Activated effector memory CD4-positive, alpha-beta T cell treated with Interleukin-2 at 50 U/mL for 16 hours (primary cell): Measurements from ENCODE around the gene KRTAP5-4.
A peak's percentile ranks its signal among the peaks of the same experiment; 100 is the strongest.
"Not testable (repeated sequence)": the region's sequence is repeated elsewhere in the genome, so short reads cannot be mapped to it uniquely, and the experiment has no call there.

Source experiments
- DNase-seq: peaks from one replicate; pipeline ENCODE4 v3.0.0-alpha.2; 2020

Gene KRTAP5-4

GRCh38 chr11:1636291-1636950, 14.5 kb upstream of the KRTAP5-4 start:
- DNase-seq: no peak

DNA sequence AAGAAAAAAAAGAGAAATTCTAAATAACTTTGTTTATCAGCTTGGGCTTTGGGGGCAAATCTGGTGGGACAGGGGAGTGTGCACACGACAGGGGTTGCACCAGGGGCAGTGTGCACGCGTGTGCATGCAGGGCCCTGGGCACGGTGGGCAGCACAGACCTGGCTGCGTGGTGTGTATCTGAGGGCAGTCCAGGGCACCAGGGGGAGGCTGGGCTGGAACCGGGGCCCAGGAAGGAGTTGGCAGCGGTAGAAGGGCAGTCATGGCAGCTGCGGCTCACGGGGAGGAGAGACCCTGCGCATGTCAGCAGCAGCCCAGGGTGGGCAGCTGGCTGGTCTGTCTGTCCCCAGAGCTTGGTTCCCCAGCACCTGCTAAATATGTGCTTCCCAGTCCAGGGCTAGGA, 11.9 kb upstream of the KRTAP5-4 start:
- no peak for DNase-seq

GRCh38 chr11:1632053-1632714, 10.2 kb upstream of the KRTAP5-4 start:
- no peak for DNase-seq

DNA sequence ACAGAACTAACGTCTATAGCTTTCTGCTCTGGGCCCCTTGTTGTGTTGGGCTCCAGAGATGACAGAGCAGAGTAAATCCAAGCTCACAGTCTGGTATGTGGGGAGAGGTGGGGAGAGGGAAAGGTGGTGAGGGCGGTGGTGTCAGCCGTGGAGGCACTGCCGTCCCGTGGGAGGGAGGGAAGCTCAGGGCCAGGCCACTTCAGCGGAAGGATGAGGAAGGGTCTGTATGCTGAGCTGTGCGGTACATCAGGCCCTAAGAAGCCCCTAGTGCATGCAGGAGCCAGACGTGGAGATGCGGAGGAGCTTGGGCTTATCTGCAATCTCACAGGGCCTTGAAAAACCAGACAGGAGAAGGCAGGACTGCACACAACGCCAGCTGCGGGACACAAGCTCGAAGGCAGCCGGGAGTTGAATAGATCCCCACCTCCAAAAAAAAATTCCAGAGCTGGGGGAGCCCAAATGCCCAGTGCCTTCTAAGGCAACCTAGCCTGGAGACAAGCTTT, 9.2 kb upstream of the KRTAP5-4 start:
- DNase-seq: no peak

DNA sequence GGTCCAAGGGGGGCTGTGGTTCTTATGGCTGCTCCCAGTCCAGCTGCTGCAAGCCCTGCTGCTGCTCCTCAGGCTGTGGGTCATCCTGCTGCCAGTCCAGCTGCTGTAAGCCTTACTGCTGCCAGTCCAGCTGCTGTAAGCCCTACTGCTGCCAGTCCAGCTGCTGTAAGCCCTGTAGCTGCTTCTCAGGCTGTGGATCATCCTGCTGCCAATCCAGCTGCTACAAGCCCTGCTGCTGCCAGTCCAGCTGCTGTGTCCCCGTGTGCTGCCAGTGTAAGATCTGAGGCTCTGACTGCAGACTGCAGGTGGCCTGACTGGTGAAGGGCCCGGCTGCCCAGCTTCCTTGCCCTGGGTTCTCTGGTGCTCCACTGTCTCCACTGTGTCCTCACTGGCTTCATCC, 8.3 kb upstream of the KRTAP5-4 start:
- DNase-seq: no peak

DNA sequence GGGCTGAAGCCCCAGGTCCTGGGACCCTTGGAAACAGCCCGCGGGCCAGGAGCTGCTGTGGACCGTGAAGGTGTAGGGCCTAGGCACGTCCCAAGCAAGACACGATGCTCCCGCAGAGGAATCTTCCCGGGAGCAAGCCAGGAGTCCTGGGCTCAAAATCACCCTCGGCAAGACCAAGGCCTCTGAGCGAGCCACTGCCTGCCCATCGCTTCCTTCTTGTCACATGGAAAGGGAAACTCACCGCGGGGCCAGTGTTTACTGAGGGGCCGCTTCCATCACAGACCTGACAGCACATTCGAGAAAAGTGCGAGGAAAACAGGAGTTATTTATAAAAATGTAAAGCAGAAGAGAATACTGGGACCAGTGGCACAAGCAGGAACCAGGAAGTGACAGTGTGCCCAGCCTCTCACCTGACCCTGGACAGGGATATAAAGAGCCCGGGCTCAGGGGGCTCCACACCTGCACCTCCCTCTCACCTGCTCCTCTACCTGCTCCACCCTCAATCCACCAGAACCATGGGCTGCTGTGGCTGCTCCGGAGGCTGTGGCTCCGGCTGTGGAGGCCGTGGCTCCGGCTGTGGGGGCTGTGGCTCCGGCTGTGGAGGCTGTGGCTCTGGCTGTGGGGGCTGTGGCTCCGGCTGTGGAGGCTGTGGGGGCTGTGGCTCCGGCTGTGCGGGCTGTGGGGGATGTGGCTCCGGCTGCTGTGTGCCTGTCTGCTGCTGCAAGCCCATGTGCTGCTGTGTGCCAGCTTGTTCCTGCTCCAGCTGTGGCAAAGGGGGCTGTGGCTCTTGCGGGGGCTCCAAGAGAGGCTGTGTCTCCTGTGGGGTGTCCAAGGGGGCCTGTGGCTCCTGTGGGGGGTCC, 7.6 kb upstream of the KRTAP5-4 start, which contains the start of gene KRTAP5-5:
KRTAP5-5 (plus strand) TSS at position 450 of the 860 bp plus-strand sequence; CDS start at position 516, 66 bp downstream.
- no peak for DNase-seq

DNA sequence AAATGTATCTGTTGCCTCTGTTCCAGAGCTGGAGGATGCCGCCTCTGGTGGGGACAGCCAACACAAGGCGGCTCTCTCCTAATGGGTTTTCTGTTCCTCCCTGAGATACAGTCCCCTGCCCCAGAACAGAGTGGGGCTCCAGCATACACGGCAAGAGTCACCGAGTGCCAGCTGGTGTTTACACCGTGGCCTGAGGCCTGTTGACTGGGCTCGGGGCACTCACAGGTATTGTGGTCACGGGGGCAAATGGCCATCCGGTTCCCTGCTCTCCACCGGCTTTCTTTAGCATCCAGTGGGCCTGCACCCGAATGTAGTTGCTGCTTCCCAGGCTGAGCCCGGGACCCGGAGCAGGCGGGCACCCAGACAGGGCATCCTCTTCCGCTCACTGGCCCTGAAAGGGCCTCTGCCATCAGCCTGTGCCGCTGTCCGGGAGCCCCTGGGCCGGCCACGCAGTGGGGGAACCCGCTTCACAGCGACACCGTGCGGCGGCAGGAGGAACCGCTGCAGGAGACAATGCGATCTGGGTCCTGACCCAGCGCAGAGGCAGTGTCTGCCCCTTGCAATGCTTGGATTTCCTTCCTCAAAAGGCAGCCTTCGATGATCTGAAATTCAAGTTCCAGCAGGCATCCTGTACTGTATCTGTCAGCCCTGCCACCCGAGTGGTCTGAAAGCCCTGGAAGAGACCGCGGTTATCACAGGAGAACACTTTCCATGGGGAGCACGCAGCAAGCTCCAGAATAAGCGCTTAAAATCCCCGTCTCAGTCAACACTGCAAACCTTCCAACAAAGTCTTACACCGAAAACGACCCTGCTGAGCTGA, 6.8 kb upstream of the KRTAP5-4 start:
- peak; percentile 47 for DNase-seq

DNA sequence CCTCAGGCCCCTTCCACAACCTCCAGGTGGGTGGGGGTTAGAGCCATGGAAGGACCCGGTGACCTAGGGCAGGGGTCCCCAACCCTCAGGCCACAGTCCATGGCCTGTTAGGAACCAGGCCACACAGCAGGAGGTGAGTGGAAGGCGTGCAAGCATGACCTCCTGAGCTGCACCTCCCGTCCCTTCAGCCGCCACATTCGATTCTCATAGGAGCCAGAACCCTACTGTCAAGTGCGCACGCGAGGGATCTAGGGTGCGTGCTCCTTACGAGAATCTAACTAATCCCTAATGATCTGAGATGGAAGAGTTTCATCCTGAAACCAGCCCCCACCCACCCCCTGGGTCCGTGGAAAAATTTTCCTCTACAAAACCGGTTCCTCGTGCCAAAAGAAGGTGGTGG, 3.6 kb upstream of the KRTAP5-4 start:
- no peak for DNase-seq

DNA sequence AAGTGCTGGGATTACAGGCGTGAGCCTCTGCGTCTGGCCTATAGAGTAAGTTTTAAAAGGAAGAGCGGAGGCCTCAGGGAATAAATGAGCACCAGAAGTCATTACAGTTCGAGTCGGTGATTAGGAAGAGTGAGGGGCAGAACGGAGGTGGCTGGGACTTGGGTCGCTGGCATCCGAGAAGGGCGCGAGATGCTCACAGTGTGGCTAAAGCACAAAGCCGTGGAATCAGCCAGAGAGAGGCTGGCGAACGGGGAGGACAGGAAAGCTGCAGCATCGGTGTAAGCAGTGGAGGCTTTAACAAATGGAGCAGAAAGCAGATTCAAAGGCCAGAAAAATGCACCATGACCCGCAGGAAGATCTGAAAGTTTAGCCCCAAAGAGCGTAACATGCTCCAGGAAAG, 2.7 kb upstream of the KRTAP5-4 start:
- DNase-seq: no peak

DNA sequence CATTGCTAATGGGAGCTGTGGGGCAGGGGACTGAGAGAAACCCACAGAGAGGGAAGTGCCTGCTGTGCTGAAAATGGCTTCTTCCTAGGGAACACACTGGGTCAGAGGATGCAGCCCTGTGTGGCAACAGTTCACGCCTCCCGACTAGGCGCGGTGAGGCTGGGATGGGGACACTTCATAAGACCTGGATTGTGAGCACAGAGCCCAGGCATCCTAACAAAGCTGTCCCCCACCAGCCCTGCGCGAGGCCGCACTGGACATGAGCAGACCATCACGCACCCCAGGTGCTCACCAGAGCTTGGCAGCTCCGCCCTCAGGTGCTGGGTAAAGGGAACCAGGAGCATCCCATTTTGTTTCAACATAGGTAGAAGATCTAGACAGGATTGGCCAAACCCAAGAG, 1.8 kb upstream of the KRTAP5-4 start:
- DNase-seq: no peak

GRCh38 chr11:1619449-1619848, 2.5 kb downstream of the KRTAP5-4 start:
- DNase-seq: no peak

- DNase-seq: no peak
These were observed 3.7 kb downstream of the KRTAP5-4 start for GRCh38 chr11:1618231-1618630.

DNA sequence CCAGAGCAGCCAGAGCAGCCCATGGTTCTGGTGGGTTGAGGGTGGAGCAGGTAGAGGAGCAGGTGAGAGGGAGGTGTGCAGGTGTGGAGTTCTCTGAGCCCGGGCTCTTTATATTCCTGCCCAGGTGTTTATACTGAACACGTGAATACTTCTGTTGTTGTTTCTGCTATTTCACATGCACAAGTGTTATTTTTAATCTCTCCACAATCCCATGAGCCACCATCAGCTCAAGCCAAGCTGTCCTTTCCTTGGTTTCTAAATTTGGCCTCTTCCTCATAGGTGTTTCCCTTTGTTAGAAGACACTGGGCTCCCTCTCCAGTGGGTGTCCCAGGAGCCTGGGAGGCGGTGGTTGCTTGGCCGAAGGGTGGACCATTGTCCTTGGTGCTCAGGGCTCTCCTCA, 13.6 kb downstream of the KRTAP5-4 start, which contains the start of gene KRTAP5-3:
KRTAP5-3 (minus strand) TSS at position 101 of the 400 bp plus-strand sequence; CDS start at position 23, 78 bp downstream.
- DNase-seq: no peak

DNA sequence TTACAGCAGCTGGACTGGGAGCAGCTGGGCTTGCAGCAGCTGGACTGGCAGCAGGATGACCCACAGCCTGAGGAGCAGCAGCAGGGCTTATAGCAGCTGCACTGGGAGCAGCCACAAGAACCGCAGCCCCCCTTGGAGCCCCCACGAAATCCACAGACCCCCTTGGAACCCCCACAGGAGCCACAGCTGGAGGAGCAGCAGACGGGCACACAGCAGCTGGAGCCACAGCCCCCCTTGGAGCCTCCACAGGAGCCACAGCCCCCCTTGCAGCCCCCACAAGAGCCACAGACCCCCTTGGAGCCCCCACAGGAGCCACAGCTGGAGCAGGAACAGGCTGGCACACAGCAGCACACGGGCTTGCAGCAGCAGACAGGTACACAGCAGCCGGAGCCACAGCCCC, 14.0 kb downstream of the KRTAP5-4 start:
- not testable (repeated sequence) for DNase-seq

DNA sequence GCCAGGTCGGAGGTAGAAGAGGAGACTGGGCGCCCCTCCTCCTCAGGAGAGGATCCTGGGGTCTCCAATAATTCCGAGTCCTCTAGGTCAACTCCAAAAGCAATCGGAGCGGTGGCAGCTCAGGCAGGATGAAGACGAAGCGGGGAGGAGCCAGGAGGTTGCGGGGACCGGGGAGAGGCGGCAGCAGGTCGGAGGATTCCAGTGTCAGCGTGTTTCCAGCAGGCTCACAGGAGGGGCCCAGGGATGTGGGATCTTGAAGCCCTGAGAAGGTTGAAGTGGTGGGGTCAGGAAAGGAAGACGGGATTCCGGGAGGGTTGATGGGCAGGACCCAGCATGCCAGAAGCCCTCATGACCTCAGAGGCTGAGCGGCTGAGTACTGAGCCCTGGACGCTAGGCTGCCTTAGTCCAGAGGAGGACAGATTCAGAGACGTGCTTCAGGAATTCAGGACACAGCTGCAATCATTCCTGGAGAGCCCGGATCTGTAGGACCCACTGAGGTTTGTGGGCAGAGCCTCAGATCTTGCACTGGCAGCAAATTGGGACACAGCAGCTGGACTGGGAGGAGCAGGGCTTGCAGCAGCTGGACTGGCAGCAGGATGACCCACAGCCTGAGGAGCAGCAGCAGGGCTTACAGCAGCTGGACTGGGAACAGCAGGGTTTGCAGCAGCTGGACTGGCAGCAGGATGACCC, 14.6 kb downstream of the KRTAP5-4 start:
- not testable (repeated sequence) for DNase-seq

- DNase-seq: not testable (repeated sequence)
These were observed 16.0 kb downstream of the KRTAP5-4 start for GRCh38 chr11:1605923-1606322.

DNA sequence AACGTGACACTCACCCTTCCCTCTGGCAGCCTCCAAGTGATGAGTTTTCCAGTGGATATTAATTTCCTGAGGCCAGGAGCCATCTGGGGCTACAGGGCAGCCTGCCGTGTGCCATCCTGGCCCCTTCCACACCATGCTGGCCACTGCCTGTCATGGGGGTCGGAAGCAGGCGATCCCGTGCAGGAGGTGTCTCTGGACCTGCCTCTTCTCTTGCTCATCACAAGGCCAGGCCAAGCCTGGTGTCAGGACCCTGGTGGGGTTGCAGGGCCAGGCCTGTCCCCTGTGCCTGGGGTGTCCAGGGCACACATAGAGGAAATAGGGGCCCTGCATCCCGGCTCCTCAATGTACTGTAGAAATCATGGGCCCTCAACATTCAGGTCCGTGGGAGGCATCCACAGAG, 17.2 kb downstream of the KRTAP5-4 start:
- DNase-seq: no peak

GRCh38 chr11:1604181-1604580, 17.8 kb downstream of the KRTAP5-4 start:
- no peak for DNase-seq

- no peak for DNase-seq
These were observed 18.3 kb downstream of the KRTAP5-4 start for GRCh38 chr11:1603629-1604028.

DNA sequence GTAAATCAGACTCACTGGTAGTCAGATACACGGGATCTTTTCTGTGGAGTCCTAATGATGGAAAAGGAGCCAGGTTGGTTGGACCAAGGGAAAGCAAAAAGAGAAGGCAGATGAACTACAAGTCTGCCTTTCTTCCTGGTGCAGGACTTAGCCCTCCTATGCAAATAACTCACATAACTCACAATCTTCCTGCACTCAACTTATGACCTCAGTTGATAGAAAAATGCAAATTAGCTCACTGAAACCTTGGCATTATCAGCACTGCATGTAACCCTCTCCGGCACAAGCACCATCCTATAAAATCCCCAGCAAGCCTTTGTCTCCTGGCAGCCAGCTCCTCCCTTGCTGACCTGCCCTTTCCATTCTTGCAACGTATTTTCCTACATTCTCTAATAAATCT, 20.3 kb downstream of the KRTAP5-4 start:
- DNase-seq: not testable (repeated sequence)

DNA sequence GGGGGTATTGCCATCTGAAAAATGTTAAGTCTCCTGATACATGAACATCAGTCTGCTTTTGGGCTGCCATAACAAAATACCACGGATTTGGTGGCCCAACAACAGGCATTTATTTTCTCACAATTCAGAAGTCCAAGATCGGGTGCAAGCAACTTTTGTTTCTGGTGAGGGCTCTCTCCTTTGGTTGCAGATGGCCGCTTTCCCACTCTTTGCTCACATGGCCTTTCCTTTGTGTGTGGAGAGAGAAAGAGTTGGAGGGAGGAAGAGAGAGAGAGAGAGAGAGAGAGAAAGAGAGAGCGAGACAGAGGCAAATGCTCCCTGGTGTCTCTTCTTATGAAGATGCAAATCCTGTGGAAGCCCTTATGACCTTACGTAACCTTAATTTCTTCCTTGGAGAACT, 21.3 kb downstream of the KRTAP5-4 start:
- DNase-seq: no peak

- peak; percentile 13 for DNase-seq
These were observed 23.1 kb downstream of the KRTAP5-4 start for GRCh38 chr11:1598816-1599215.
